Cardiac septum (tissue), 1 donor: ENCODE measurements around the gene TECR. TPM values are rescaled to one million over a fixed set of nuclear protein-coding genes. Genes with fewer than 3 reads are reported as not detected.
"Not testable (repeated sequence)": the region's sequence is repeated elsewhere in the genome, so short reads cannot be mapped to it uniquely, and the experiment has no call there.

Source experiments
- DNase-seq: peaks from one replicate; pipeline ENCODE4 v3.0.0-alpha.2; 2020; ENCODE audit warnings: low spot score
- intact Hi-C: fragments of 100-400 bp; cut with DNase I; formaldehyde crosslinking; loops from one replicate; pipeline ENCODE4 v1.14.0; 2022
- long read RNA-seq: library from polyadenylated mRNA; unstranded; transcript quantifications from one replicate; pipeline ENCODE4 v2.0.0, GENCODE V29; 2021
- total RNA-seq: library from RNA; stranded (reverse); fragmentation: NEBNext Ultra II Directional; extraction: Animal tissue kit (Norgen Biotek cat#: 25700); gene quantifications from one replicate; pipeline ENCODE4 v1.2.1, GENCODE V29; 2021
- donor health status: DM: no; HTN: no; CAD: no.

The TECR gene, protein sequence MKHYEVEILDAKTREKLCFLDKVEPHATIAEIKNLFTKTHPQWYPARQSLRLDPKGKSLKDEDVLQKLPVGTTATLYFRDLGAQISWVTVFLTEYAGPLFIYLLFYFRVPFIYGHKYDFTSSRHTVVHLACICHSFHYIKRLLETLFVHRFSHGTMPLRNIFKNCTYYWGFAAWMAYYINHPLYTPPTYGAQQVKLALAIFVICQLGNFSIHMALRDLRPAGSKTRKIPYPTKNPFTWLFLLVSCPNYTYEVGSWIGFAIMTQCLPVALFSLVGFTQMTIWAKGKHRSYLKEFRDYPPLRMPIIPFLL
- 62.0 TPM for total RNA-seq
- long read RNA-seq, transcript TECR-207 (12 exons, 1,188 nt): minor isoform, 8 of 95 reads
- long read RNA-seq, transcript TECR-201 (13 exons, 1,171 nt): major isoform, 27 of 95 reads
- long read RNA-seq, partial matches to known transcripts: 50 of 95 reads
- long read RNA-seq, other reads (novel, unspliced or antisense): 5 of 95 reads

GRCh38 chr19:14529254-14530004, at the start of gene TECR:
TSS of gene TECR (plus strand) at chr19:14529594. CDS start at chr19:14529697, 103 bp downstream.
- DNase-seq: peak; percentile 100
- intact Hi-C loops: no loop called here

DNA sequence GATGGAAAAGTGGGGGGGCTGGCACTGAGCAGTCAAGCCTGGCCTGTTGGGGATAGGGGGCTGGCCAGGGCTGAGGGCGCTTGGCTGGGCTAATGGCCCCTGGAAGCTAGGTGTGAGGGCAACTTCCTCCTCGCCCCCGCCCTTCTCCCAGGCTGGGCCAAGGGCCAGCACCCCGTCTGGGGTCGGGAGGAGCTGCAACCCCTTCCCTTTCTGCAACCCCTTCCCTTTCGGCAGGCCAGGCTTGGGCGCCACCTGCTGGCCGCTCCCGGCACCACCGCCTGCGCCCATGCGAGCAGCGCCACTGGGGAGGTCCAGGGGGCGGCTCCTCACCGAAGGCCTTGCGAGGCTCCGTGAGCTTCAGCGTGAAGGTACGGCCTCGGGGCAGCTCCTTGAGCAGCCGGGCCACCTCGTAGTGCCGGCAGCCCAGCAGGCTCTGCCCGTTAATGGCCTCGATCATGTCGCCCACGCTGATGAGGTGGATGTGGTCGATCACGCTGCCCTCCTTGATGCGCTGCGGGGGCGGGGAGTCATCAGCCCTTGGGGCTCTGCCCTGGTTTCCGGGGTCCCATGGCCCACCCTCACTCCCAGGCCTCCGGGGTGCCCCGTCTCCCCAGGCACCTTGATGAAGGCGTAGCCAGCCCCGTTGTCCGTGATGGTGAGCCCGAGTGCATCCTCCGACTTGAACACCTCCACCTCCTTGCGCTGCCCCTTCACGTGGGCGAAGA, 49.3 kb upstream of the TECR start:
- intact Hi-C loops: loop anchor here (10.0 kb wide), 1 partner anchor 335 kb away; no protein-coding TSS in a partner anchor
- DNase-seq: peak; percentile 84

GRCh38 chr19:14480700-14481079, 48.7 kb upstream of the TECR start:
- DNase-seq: no peak
- intact Hi-C loops: no loop called here

GRCh38 chr19:14482172-14482941, 47.0 kb upstream of the TECR start:
- intact Hi-C loops: no loop called here
- no peak for DNase-seq

DNA sequence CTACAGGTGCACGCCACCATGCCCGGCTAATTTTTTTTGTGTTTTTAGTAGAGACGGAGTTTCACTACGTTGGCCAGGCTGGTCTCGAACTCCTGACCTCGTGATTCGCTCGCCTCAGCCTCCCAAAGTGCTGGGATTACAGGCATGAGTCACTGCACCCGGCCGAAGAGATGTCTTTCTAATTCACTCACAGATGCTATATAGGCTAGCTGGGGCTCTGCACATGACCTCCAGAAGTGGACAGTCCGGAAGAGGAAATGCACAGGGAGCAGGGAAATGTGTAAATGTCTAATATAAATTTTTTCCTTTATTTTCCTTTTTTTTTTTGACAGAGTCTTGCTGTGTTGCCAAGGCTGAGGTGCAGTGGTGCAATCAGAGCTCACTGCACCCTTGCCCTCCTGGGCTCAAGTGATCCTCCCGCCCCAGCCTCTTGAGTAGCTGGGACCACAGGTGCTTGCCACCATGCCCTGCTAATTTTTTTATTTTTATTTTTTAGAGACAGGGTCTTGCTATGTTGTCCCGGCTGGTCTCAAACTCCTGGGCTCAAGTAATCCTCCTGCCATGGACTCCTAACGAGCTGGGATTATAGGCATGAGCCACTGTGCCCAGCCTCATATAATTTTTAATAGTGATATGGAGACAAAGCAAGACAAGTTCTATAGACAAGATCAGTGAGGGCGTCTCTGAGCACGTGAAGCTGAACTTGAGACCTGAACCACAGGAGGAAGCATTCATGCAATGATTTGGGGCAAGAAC, 41.8 kb upstream of the TECR start:
- DNase-seq: no peak
- intact Hi-C loops: no loop called here

- intact Hi-C loops: no loop called here
- DNase-seq: no peak
Observed at GRCh38 chr19:14492756-14493337, 36.5 kb upstream of the TECR start.

GRCh38 chr19:14494411-14494810, 35.0 kb upstream of the TECR start:
- no peak for DNase-seq
- intact Hi-C loops: no loop called here

DNA sequence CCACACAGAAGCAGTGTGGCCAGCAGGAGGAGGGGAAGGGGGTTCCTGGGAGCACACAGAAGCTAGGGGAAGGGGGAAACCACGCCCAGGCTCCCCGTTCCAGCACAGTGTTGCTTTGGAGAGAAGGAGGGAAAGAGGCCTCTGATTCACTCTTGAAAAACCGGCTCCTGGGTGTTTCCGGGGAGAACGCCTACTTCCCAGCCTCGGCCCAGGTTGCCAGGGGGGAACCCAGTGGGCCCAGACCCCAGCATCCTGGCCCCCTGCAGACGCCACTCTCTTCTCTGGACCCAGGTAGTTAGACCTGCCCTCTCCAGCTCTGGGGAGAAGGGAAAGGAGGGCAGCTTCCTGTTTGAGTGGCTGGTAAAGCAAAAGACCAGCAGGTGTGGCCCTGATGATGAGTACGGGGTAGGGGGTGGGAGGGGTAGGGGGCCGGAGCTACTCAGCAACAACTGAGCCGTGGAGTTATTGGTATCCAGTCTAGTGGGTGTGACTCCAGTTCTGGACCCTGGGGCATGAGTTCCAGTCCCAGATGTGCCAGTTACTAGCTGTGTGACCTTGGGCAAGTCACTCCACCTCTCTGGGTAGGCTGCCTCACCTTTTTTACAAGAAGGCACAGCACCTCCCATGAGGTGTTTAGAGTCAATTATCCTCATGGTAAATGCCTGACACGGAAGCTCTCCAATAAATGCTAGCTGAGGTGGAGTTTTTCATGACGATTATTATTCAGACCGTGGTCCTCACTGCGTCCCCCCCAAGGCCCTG, 34.3 kb upstream of the TECR start:
- DNase-seq: no peak
- intact Hi-C loops: no loop called here

GRCh38 chr19:14495672-14496028, 33.7 kb upstream of the TECR start:
- intact Hi-C loops: loop anchor here (1.0 kb wide), 1 partner anchor 23 kb away; the partner anchor contains the start of gene DNAJB1
- no peak for DNase-seq

GRCh38 chr19:14496029-14496833, 33.2 kb upstream of the TECR start, which contains the start of gene GIPC1:
TSS of gene GIPC1 (minus strand) at chr19:14496127. CDS start at chr19:14482976, 13,151 bp downstream.
- intact Hi-C loops: loop anchor here (1.0 kb wide), 1 partner anchor 22 kb away; the partner anchor contains the start of gene DNAJB1

DNA sequence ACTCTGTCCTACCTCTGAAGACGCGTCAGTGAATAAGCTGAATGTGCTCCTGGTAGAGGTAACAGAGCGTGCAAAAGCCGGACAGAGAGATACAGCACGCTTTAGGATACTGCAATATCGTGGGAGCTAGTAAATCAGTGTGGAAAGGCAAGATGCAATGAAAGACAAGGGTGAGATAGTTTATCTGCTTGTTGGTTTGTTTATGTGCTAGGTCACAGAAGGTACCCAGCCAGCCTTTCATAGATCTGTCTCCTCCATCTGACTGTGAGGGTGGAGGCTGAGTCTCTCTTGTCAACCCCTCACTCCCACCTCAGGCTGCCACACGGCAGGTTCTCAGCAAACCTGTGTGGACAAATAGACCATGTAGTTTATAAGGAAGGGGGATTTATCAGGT, 32.6 kb upstream of the TECR start:
- DNase-seq: no peak
- intact Hi-C loops: loop anchor here (1.0 kb wide), 1 partner anchor 21 kb away; the partner anchor contains the start of gene DNAJB1

More at GRCh38 chr19:14496029-14496833, 33.2 kb upstream of the TECR start, which contains the start of gene GIPC1:
- peak; percentile 97 for DNase-seq

DNA sequence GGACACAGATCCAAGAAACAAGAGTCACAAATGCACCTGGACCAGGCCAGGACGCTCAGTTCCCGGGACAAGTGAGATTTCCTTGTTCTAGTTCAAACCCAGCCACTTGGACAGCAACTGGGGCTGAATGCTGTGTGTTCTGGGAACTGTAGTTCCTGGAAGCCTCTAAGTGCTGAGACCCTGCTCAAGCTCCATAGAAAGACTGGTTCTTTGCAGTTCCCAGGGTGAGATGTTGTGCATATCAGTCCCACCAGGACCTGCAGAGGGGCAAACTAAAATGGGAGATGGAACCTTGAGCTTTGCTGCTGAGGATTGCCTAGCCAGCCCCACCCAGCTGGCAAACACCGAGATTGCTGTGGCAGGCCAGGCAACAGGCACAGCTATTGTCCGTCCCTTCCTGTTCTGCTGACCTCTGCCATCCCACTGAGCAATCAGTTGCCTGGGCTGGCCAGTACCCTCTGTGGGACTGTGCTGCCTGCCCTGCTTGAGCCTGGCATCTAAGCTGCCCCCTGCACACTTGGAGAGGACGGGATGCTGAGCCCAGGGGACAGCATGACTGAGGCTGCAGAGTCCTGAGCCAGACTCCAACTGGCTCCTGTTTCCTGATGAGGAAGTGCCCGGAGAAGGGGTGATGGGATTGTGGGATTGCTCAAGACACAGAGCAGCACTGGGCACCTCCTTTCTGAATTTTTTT, 32.0 kb upstream of the TECR start:
- no peak for DNase-seq
- intact Hi-C loops: no loop called here

DNA sequence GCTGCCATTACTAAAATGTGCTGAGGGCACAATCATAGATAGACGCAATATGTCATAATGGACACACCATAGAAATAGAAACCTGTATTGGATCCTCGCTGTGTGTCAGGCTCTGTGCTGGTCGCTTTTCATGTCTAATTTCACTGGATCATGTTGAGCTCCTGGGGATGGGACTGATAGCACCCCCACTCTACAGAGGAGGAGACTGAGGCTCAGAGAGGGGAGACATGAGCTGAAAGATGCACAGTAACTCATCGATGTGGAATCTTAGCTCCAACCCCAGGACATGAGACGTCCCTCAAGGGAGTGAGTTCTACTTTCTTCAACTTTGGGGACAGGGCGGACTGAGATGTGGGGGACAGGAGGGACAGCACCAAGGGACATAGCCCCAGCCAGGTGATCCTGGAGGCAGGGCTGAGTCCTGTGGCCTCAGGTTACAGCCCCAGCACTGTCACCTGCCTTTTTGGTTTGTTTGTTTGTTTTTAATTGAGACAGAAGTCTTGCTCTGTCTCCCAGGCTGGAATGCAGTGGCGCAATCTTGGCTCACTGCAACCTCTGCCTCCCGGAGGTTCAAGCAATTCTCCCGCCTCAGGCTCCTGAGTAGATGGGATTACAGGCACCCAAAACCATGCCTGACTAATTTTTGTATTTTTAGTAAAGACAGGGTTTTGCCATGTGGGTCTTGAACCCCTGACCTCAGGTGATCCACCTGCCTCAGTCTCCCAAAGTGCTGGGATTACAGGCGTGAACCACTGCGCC, 26.9 kb upstream of the TECR start:
- intact Hi-C loops: no loop called here
- no peak for DNase-seq

GRCh38 chr19:14503285-14503684, 26.1 kb upstream of the TECR start:
- DNase-seq: no peak
- intact Hi-C loops: no loop called here

DNA sequence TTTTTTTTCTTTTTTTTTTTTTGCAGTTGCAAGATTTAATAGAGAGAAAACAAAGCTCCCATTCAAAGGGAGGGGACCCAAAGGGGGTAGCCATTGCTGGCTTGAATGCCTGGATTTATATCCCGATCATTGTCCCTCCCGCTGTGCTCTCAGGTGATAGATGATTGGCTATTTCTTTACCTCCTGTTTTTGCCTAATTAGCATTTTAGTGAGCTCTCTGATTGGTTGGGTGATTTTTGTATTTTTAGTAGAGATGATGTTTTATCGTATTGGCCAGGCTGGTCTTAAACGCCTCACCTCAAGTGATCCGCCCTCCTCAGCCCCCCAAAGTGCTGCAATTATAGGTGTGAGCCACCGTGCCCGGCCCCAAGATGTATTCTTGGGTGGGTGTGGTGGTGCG, 24.8 kb upstream of the TECR start:
- DNase-seq, intact Hi-C loops: not testable (repeated sequence)
